Measurements from ENCODE around the gene DAB1. TPM values are rescaled to one million over a fixed set of nuclear protein-coding genes. Genes with fewer than 3 reads are reported as not detected.

DAB1 gene
- total and polyA plus RNA-seq, 10 of the 15 experiments (the other 5 are each of a cell fraction or from before 2014, with no cell fraction given): 0.02 to 0.10 (median 0.03) TPM; not detected in 5

- no peak for TF ChIP-seq RB1 (IDR thresholded peaks at IDR 0.05; ENCODE audit: borderline replicate concordance)
Measured at GRCh38 chr1:56961426-56961825, 462.4 kb downstream of the DAB1 start (continued).

- Histone ChIP-seq H3K4me3 (no peak overlapping the region), H4K20me1 (ENCODE audit: control insufficient read depth, insufficient read depth) (no peaks in the 10 kb centered on the region), H3K4me2 (ENCODE audit: control insufficient read depth, insufficient read depth) (no peak overlapping the region), H3K27ac (ENCODE audit: control insufficient read depth, insufficient read depth) (no peak overlapping the region), H3K36me3 (ENCODE audit: control insufficient read depth in 2 of 2, insufficient read depth in 2 of 2, low read length in 1 of 2) (no peaks in the 10 kb centered on the region), H3K9me3 (replicated peaks; ENCODE audit: control insufficient read depth, insufficient read depth, low read length) (no peaks in the 10 kb centered on the region), H2AFZ (ENCODE audit: control insufficient read depth, low read depth, low read length) (no peak overlapping the region), H3K4me1 (ENCODE audit: control insufficient read depth, insufficient read depth, low read length) (no peaks in the 10 kb centered on the region), H3K27me3 (replicated peaks in 1 of 2; ENCODE audit: control insufficient read depth in 2 of 2, insufficient read depth in 2 of 2, low read length in 1 of 2) (no peaks in the 10 kb centered on the region), H3K79me2 (ENCODE audit: control insufficient read depth, insufficient read depth, low read length) (no peaks in the 10 kb centered on the region), H3K9ac (ENCODE audit: control insufficient read depth, insufficient read depth, low read length) (no peak overlapping the region)
- POLR2A ChIA-PET: no interaction called here
- no peak for DNase-seq (ENCODE audit: low read depth, low spot score)
- SMC1A ChIA-PET (ENCODE audit: uncharacterized antibody, unreplicated experiment): no interaction called here
- CTCF ChIA-PET: interaction anchor here (1.1 kb wide), 1 partner anchor 60 kb away, joined by 3 read pairs; no protein-coding TSS in a partner anchor
- no TSS peak for BruUV-seq (replicated peaks)
- FAIRE-seq: no peak
- intact Hi-C loops (cut with micrococcal nuclease; ENCODE audit: unreplicated experiment): no loop called here
- WGBS (ENCODE audit: insufficient coverage, insufficient replicate concordance, low lambda C conversion rate, missing lambda C conversion rate): 54% methylated on average over 2 of the region's 2 CpGs
- RAD21 ChIA-PET (ENCODE audit: unreplicated experiment): no interaction called here
- ATAC-seq: no peak
- TF ChIP-seq ATF2 (IDR thresholded peaks at IDR 0.05; ENCODE audit: low read length): no peak
- in situ Hi-C loops (cut with MboI): no loop called here
Measured at GRCh38 chr1:56958526-56958925, 465.3 kb downstream of the DAB1 start.

GRCh38 chr1:56957931-56958330, 465.9 kb downstream of the DAB1 start:
- no peaks in the 10 kb centered on the region for H3K36me3 ChIP-seq (ENCODE audit: control insufficient read depth in 2 of 2, insufficient read depth in 2 of 2, low read length in 1 of 2)
- RAD21 ChIA-PET (ENCODE audit: unreplicated experiment): no interaction called here
- POLR2A ChIA-PET: no interaction called here
- H3K79me2 ChIP-seq (ENCODE audit: control insufficient read depth, insufficient read depth, low read length): no peaks in the 10 kb centered on the region
- no peaks in the 10 kb centered on the region for H3K4me1 ChIP-seq (ENCODE audit: control insufficient read depth, insufficient read depth, low read length)
- H4K20me1 ChIP-seq (ENCODE audit: control insufficient read depth, insufficient read depth): no peaks in the 10 kb centered on the region
- no TSS peak for BruUV-seq (replicated peaks)
- no peak overlapping the region for H3K27ac ChIP-seq (ENCODE audit: control insufficient read depth, insufficient read depth)
- no peak overlapping the region for H3K9ac ChIP-seq (ENCODE audit: control insufficient read depth, insufficient read depth, low read length)
- SMC1A ChIA-PET (ENCODE audit: uncharacterized antibody, unreplicated experiment): no interaction called here
- H3K9me3 ChIP-seq (replicated peaks; ENCODE audit: control insufficient read depth, insufficient read depth, low read length): no peaks in the 10 kb centered on the region
- ATAC-seq: no peak
- no peak overlapping the region for H3K4me3 ChIP-seq
- H2AFZ ChIP-seq (ENCODE audit: control insufficient read depth, low read depth, low read length): no peak overlapping the region
- CTCF ChIA-PET: no interaction called here
- no peak for FAIRE-seq
- intact Hi-C loops (cut with micrococcal nuclease; ENCODE audit: unreplicated experiment): no loop called here
- H3K4me2 ChIP-seq (ENCODE audit: control insufficient read depth, insufficient read depth): no peak overlapping the region
- WGBS (ENCODE audit: insufficient coverage, insufficient replicate concordance, low lambda C conversion rate, missing lambda C conversion rate): 18% methylated on average over 3 of the region's 3 CpGs
- no peaks in the 10 kb centered on the region for H3K27me3 ChIP-seq (replicated peaks in 1 of 2; ENCODE audit: control insufficient read depth in 2 of 2, insufficient read depth in 2 of 2, low read length in 1 of 2)
- in situ Hi-C loops (cut with MboI): no loop called here
- no peak for DNase-seq (ENCODE audit: low read depth, low spot score)
- TF ChIP-seq ZNF207 (IDR thresholded peaks at IDR 0.05; ENCODE audit: borderline replicate concordance) (no peak), CREB1 (IDR thresholded peaks at IDR 0.05; ENCODE audit: low read depth) (no peak), CEBPZ (IDR thresholded peaks at IDR 0.05; ENCODE audit: low read depth, low read length) (no peak), BMI1 (IDR thresholded peaks at IDR 0.05; ENCODE audit: borderline replicate concordance) (no peak), CREM (IDR thresholded peaks at IDR 0.05; ENCODE audit: low read depth) (no peak), DPF2 (IDR thresholded peaks at IDR 0.05) (no peak), MYC (IDR thresholded peaks at IDR 0.05; ENCODE audit: insufficient read depth, insufficient read length, insufficient replicate concordance, low read length, severe bottlenecking) (no peak), SREBF1 (IDR thresholded peaks at IDR 0.05; ENCODE audit: low read length) (no peak), KDM1A (IDR thresholded peaks at IDR 0.05; ENCODE audit: borderline replicate concordance) (no peak), SMARCA5 (IDR thresholded peaks at IDR 0.05) (no peak), ATF7 (IDR thresholded peaks at IDR 0.05; ENCODE audit: low read depth) (no peak), ESRRA (IDR thresholded peaks at IDR 0.05; ENCODE audit: low read length) (no peak)
